DOHH2 (cell line): ENCODE data around the gene N4BP2.
A peak's percentile ranks its signal among the peaks of the same experiment; 100 is the strongest.

Source experiments
- H3F3A ChIP-seq: fragments of 200-600 bp; sonication (generic), shearing (Covaris generic); 2 replicates; pipeline ENCODE4 v1.6.0; 2016; ENCODE audit warnings: antibody characterized with exemption, mild to moderate bottlenecking; ENCODE audit not compliant: control insufficient read depth, insufficient read depth
- H3K27ac ChIP-seq: fragments of 200-600 bp; sonication (generic); 2 replicates; pipeline ENCODE4 v1.5.1; 2014; ENCODE audit warnings: low read depth, mild to moderate bottlenecking, low read length, moderate library complexity
- H3K27me3 ChIP-seq: fragments of 200-600 bp; sonication (generic); 2 replicates; pipeline ENCODE4 v1.6.1; 2014; ENCODE audit warnings: mild to moderate bottlenecking, low read length, mixed read lengths; ENCODE audit not compliant: control insufficient read depth
- H3K36me3 ChIP-seq: fragments of 200-600 bp; sonication (generic); 2 replicates; pipeline ENCODE4 v1.6.1; 2014; ENCODE audit warnings: mild to moderate bottlenecking, low read length, moderate library complexity, mixed read lengths; ENCODE audit not compliant: control insufficient read depth
- H3K4me1 ChIP-seq: fragments of 200-600 bp; sonication (generic); 2 replicates; pipeline ENCODE4 v1.6.1; 2014; ENCODE audit warnings: mild to moderate bottlenecking, low read length, mixed read lengths; ENCODE audit not compliant: control insufficient read depth
- H3K4me2 ChIP-seq: fragments of 200-600 bp; sonication (generic); 2 replicates; pipeline ENCODE4 v1.6.0; 2014; ENCODE audit warnings: mild to moderate bottlenecking, low read length, moderate library complexity
- H3K4me3 ChIP-seq: fragments of 200-600 bp; sonication (generic); 2 replicates; pipeline ENCODE4 v1.5.1; 2014; ENCODE audit warnings: mild to moderate bottlenecking, low read length, mixed read lengths
- H3K79me2 ChIP-seq: fragments of 200-600 bp; sonication (generic); 2 replicates; pipeline ENCODE4 v1.6.1; 2014; ENCODE audit warnings: mild to moderate bottlenecking, low read length, mixed read lengths; ENCODE audit not compliant: control insufficient read depth
- H3K9me2 ChIP-seq: fragments of 200-600 bp; sonication (generic); replicated peaks from 2 replicates; pipeline ENCODE4 v1.6.1; 2014; ENCODE audit warnings: mild to moderate bottlenecking, low read length, mixed read lengths; ENCODE audit not compliant: control insufficient read depth
- H3K9me3 ChIP-seq: fragments of 200-600 bp; sonication (generic); 2 replicates; pipeline ENCODE4 v1.6.1; 2014; ENCODE audit warnings: antibody characterized with exemption, low read length, mixed read lengths; ENCODE audit not compliant: control insufficient read depth, insufficient read depth
- H4K20me1 ChIP-seq: fragments of 200-600 bp; sonication (generic); 2 replicates; pipeline ENCODE4 v1.6.0; 2014; ENCODE audit warnings: low read depth, mild to moderate bottlenecking, antibody characterized with exemption, low read length, moderate library complexity; ENCODE audit not compliant: control insufficient read depth, insufficient read depth
- EZH2phosphoT487 ChIP-seq: fragments of 200-600 bp; sonication (generic); IDR thresholded peaks from 2 replicates; pipeline ENCODE4 v1.6.1; 2017; ENCODE audit warnings: borderline replicate concordance, mild to moderate bottlenecking, antibody characterized with exemption, low read length, moderate library complexity, mixed read lengths
- TF ChIP-seq, protein P1 (sequence below): fragments of 200-600 bp; sonication (generic); IDR thresholded peaks from one replicate; pipeline ENCODE4 v1.5.1; 2014; ENCODE audit warnings: antibody characterized with exemption, mild to moderate bottlenecking, low read depth, low read length; ENCODE audit not compliant: poor library complexity, severe bottlenecking

The N4BP2 gene

DNA sequence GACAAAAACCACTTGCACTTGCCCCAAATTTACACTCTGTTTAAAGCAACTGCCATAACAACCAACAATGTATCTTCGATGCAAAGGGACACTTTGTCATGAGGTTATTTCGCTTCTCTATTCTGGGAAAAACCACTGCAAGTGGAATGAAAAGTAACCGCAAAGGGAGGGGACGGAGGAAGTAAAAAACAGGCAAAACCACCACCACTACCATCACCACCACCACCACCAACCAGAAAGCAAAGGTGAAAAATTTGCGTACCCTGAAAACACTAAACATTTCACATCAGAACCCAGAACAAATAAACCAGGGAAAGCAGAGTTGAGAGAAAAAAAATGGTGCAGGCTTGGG lies 1.2 kb upstream of the N4BP2 start:
- H3K4me1 ChIP-seq, result peaks cover 35% of the 10 kb centered on the region
- peak overlapping the region; percentile 59 for H3K27ac ChIP-seq

DNA sequence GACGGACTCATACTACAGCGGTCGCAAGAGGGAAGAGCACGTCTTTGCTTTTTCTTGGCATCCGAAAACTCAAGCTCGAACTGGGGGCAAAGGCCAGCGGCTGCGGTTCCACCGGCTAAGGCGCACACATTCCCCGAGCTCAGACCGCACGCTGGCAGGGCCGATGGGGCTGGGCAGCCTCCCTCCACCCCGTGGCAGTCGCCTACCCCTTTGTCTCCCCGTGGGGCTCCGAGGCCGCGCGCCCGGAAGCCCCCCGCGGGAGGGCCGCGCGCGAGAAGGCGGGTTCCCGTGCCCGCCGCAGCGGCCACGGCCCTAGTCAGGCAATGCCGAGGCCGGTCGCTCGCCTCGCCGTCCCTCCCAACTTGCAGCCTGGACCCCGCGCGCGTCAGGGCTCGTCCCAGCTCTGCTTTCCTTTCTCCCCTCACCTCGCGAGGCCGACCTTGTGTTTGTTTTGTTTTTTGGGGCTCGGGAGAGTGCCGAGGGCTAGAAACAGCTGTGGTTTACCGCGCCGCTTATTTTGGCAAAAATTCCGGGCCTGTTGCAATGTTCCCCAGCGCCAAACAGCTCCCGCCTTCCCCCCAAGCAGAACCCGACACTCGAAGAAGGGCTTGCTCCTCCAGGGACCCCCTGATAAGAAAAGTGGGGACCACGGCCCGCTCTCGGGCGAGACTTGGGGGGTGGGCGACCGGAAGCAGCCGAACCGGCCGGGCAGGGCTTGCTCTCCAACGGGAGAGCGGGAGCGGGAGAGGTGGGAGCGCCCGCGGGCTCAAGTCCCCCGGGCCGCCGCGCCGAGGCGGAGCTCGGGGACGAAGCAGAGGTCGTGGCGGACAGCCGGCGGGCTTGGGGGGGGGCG lies 561 bp upstream of the N4BP2 start:
- Histone ChIP-seq H3F3A (peaks cover 9% of the 10 kb centered on the region), H3K4me1 (peaks cover 35% of the 10 kb centered on the region), H3K36me3 (no peaks in the 10 kb centered on the region), H3K27ac (peak overlapping the region; percentile 59), H3K4me2 (peak overlapping the region; percentile 80), H3K79me2 (peaks cover 35% of the 10 kb centered on the region), H3K4me3 (peak overlapping the region; percentile 86), H3K27me3 (0 out of 2 replicates have a peak, but pooled peaks cover 4% of the 10 kb centered on the region), H4K20me1 (0 out of 2 replicates have a peak, but pooled peaks cover 3% of the 10 kb centered on the region), H3K9me2 (no peaks in the 10 kb centered on the region), H3K9me3 (no peaks in the 10 kb centered on the region)
- TF ChIP-seq, protein P1, sequence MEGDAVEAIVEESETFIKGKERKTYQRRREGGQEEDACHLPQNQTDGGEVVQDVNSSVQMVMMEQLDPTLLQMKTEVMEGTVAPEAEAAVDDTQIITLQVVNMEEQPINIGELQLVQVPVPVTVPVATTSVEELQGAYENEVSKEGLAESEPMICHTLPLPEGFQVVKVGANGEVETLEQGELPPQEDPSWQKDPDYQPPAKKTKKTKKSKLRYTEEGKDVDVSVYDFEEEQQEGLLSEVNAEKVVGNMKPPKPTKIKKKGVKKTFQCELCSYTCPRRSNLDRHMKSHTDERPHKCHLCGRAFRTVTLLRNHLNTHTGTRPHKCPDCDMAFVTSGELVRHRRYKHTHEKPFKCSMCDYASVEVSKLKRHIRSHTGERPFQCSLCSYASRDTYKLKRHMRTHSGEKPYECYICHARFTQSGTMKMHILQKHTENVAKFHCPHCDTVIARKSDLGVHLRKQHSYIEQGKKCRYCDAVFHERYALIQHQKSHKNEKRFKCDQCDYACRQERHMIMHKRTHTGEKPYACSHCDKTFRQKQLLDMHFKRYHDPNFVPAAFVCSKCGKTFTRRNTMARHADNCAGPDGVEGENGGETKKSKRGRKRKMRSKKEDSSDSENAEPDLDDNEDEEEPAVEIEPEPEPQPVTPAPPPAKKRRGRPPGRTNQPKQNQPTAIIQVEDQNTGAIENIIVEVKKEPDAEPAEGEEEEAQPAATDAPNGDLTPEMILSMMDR, result no peak
- TF ChIP-seq EZH2phosphoT487, result no peak

More for the DNA sequence above, 1.2 kb upstream of the N4BP2 start:
- H3K9me2 ChIP-seq, result no peaks in the 10 kb centered on the region
- peak overlapping the region; percentile 80 for H3K4me2 ChIP-seq
- no peaks in the 10 kb centered on the region for H3K9me3 ChIP-seq
- H3F3A ChIP-seq, result peaks cover 11% of the 10 kb centered on the region
- 0 out of 2 replicates have a peak, but pooled peaks cover 6% of the 10 kb centered on the region for H3K27me3 ChIP-seq
- H3K79me2 ChIP-seq, result peaks cover 31% of the 10 kb centered on the region
- TF ChIP-seq EZH2phosphoT487, result no peak
- TF ChIP-seq, protein P1, result no peak
- H4K20me1 ChIP-seq, result 0 out of 2 replicates have a peak, but pooled peaks cover 3% of the 10 kb centered on the region
- peak overlapping the region; percentile 86 for H3K4me3 ChIP-seq
- H3K36me3 ChIP-seq, result no peaks in the 10 kb centered on the region

DNA sequence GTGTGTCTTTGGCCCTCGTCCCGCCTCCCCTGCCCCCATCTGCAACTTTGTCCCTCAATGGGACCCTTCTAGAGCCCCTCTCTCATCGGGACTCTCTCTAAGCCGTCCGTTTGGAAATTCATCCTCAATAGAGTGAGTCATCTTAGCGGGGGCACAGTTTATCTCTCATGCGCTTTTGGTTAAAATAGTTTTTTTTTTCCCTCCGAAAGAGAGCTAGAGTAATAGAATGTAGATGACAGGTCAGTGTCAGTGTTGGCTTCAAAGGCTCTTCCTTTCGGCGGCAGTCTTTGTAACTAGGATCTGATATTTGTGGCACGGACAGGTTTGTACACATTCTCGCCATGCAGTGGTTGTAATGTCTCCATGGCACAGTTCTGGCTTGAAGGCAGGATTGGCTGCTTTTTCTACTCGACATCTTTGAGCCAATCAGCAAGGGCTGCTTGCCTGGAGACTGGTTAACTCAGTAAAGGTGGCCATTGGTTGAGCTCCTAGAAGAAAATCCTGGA lies 989 bp downstream of the N4BP2 start:
- no peak for TF ChIP-seq EZH2phosphoT487
- TF ChIP-seq, protein P1, result no peak

More for the DNA sequence above, 989 bp downstream of the N4BP2 start:
- no peaks in the 10 kb centered on the region for H3K9me2 ChIP-seq
- H3K79me2 ChIP-seq, result peaks cover 40% of the 10 kb centered on the region
- H3K9me3 ChIP-seq, result no peaks in the 10 kb centered on the region
- H3K27me3 ChIP-seq, result 0 out of 2 replicates have a peak, but pooled peaks cover 3% of the 10 kb centered on the region
- peak overlapping the region; percentile 59 for H3K27ac ChIP-seq
- H3F3A ChIP-seq, result peaks cover 8% of the 10 kb centered on the region
- peak overlapping the region; percentile 86 for H3K4me3 ChIP-seq
- peaks cover 35% of the 10 kb centered on the region for H3K4me1 ChIP-seq
- H3K4me2 ChIP-seq, result peak overlapping the region; percentile 80
- H3K36me3 ChIP-seq, result peaks cover 4% of the 10 kb centered on the region
- H4K20me1 ChIP-seq, result 0 out of 2 replicates have a peak, but pooled peaks cover 3% of the 10 kb centered on the region
